SK-N-MC (cell line): Measurements from ENCODE around the gene BCAS2.

ENCODE experiments used
- EZH2 ChIP-seq: fragments of 200-600 bp; sonication (generic); IDR thresholded peaks from one replicate; pipeline ENCODE4 v1.6.1; 2017; ENCODE audit warnings: antibody characterized with exemption
- POLR2AphosphoS5 ChIP-seq: IDR thresholded peaks from 2 replicates; pipeline ENCODE4 v1.6.1; 2012; ENCODE audit warnings: mild to moderate bottlenecking, low read depth, low read length, borderline replicate concordance

- TF ChIP-seq EZH2 (no peak), POLR2AphosphoS5 (no peak)
These were observed 5.2 kb upstream of the BCAS2 start for GRCh38 chr1:114586513-114587047.
